Panc1 (cell line): ENCODE results near the gene PPP1R16B. TPM values are rescaled to one million over a fixed set of nuclear protein-coding genes. Genes with fewer than 3 reads are reported as not detected.

Experiments
- ATAC-seq: fragments of 200-7000 bp; cut with Tn5 transposase; 2 replicates; pipeline ENCODE4 v1.9.1; 2020; ENCODE audit warnings: mild to moderate bottlenecking, moderate library complexity
- BruUV-seq: library from RNA; stranded (reverse); fragments of 400-500 nt; replicated peaks from 2 replicates; lab custom pipeline; 2021; lab: Mats Ljungman, UMichigan
- CTCF ChIA-PET: fragments of 300-600 bp; sonication (Branson Sonifier 250); formaldehyde crosslinking; loops from one replicate; lab custom pipeline; 2022; ENCODE audit warnings: antibody characterized with exemption; lab: Charles Lee
- POLR2A ChIA-PET: fragments of 300-600 bp; sonication (Branson Sonifier 250); formaldehyde crosslinking; loops from one replicate; lab custom pipeline; 2022; ENCODE audit warnings: antibody characterized with exemption; lab: Charles Lee
- DNase-seq: peaks from one replicate; pipeline ENCODE4 v3.0.0-alpha.2; 2010; ENCODE audit warnings: low read depth, low spot score
- H3K27ac ChIP-seq: 2 replicates; pipeline ENCODE4 v1.5.1; 2011; ENCODE audit warnings: mild to moderate bottlenecking, low read length, inconsistent platforms
- H3K27me3 ChIP-seq: fragments of 200-500 bp; sonication (Bioruptor generic); 2 replicates; pipeline ENCODE4 v1.6.0; 2014; ENCODE audit warnings: low read length, inconsistent platforms; ENCODE audit not compliant: control insufficient read depth, insufficient read depth
- H3K36me3 ChIP-seq: fragments of 200-500 bp; sonication (Bioruptor generic); 2 replicates; pipeline ENCODE4 v1.5.1; 2014; ENCODE audit warnings: inconsistent platforms, mild to moderate bottlenecking, low read length, moderate library complexity; ENCODE audit not compliant: control insufficient read depth, insufficient read depth
- H3K4me1 ChIP-seq: 2 replicates; pipeline ENCODE4 v1.5.1; 2011; ENCODE audit warnings: inconsistent platforms, mild to moderate bottlenecking, low read length, moderate library complexity; ENCODE audit not compliant: control insufficient read depth, insufficient read depth
- H3K4me3 ChIP-seq, 2 experiments: 2 replicates each; pipeline ENCODE4 v1.5.1; 2011 to 2012; ENCODE audit warnings: low read depth in 2 of 2, low read length in 2 of 2, mild to moderate bottlenecking in 2 of 2, inconsistent platforms in 1 of 2, moderate library complexity in 1 of 2
- H3K9me3 ChIP-seq: fragments of 200-500 bp; sonication (Bioruptor generic); 2 replicates; pipeline ENCODE4 v1.5.1; 2014; ENCODE audit warnings: low read depth, mild to moderate bottlenecking, inconsistent platforms, low read length, moderate library complexity; ENCODE audit not compliant: control insufficient read depth, insufficient read depth
- POLR2AphosphoS5 ChIP-seq: IDR thresholded peaks from 2 replicates; pipeline ENCODE4 v1.6.1; 2012; ENCODE audit warnings: mild to moderate bottlenecking, low read depth, low read length, moderate library complexity
- SIN3A ChIP-seq: IDR thresholded peaks from 2 replicates; pipeline ENCODE4 v1.6.1; 2012; ENCODE audit warnings: low read depth, mild to moderate bottlenecking, low read length, moderate library complexity, borderline replicate concordance; ENCODE audit not compliant: insufficient read depth
- TCF7L2 ChIP-seq: IDR thresholded peaks from 2 replicates; pipeline ENCODE4 v1.6.1; 2011; ENCODE audit warnings: mild to moderate bottlenecking, low read depth, low read length, inconsistent platforms
- in situ Hi-C: cut with HindIII; loops from 2 replicates; pipeline ENCODE4 v1.10.0; 2016; ENCODE audit warnings: low sequenced_read_pairs, low pct_unique_long_range_greater_than_20kb
- intact Hi-C: fragments of 100-400 bp; cut with micrococcal nuclease; formaldehyde crosslinking; loops from one replicate; pipeline ENCODE4 v1.10.0; 2022; ENCODE audit not compliant: unreplicated experiment
- total RNA-seq: library from RNA; stranded (reverse); gene quantifications from one replicate; pipeline ENCODE4 v1.2.1, GENCODE V29; 2021; ENCODE audit not compliant: unreplicated experiment
- TF ChIP-seq, protein P1 (sequence below): fragments of 450-650 bp; IDR thresholded peaks from 2 replicates; pipeline ENCODE4 v1.5.1; 2017; ENCODE audit warnings: mild to moderate bottlenecking
- TF ChIP-seq, protein P2 (sequence below), 2 experiments: IDR thresholded peaks; 2 replicates each; pipeline ENCODE4 v1.6.1; 2011 to 2012; ENCODE audit warnings: low read depth in 2 of 2, control low read depth in 1 of 2, low read length in 1 of 2, mild to moderate bottlenecking in 1 of 2, moderate library complexity in 1 of 2; ENCODE audit not compliant: insufficient read depth in 1 of 2

PPP1R16B gene
- total RNA-seq, 1 experiment from 2014 or later: 0.92 TPM

DNA sequence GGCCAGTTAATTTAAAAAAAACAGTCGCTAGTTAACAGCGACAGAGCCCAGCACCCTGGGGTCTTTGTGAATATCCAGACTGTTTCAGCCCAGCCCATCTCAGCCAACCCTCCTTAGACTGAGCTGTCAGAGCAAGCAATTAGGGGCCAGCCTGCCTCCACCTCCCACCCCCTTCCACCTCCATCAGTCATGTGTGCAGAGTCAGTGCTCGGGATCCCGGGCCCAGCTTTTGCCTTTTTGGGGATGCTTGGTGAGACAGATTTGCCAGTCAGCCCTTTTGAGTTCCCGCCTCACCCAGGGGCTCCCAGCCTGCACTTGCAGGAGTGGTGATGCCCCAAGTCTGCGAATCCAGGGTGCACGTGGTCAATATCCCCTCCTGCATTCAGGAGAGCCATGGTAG, 114.2 kb downstream of the PPP1R16B start:
- CTCF ChIA-PET: interaction anchor here (0.6 kb wide), 1 partner anchor 14 kb away, joined by 14 read pairs; no protein-coding TSS in a partner anchor
- DNase-seq (no peak), ATAC-seq (no peak)
- TF ChIP-seq TCF7L2 (no peak), SIN3A (no peak), POLR2AphosphoS5 (no peak)
- TF ChIP-seq, protein P1, sequence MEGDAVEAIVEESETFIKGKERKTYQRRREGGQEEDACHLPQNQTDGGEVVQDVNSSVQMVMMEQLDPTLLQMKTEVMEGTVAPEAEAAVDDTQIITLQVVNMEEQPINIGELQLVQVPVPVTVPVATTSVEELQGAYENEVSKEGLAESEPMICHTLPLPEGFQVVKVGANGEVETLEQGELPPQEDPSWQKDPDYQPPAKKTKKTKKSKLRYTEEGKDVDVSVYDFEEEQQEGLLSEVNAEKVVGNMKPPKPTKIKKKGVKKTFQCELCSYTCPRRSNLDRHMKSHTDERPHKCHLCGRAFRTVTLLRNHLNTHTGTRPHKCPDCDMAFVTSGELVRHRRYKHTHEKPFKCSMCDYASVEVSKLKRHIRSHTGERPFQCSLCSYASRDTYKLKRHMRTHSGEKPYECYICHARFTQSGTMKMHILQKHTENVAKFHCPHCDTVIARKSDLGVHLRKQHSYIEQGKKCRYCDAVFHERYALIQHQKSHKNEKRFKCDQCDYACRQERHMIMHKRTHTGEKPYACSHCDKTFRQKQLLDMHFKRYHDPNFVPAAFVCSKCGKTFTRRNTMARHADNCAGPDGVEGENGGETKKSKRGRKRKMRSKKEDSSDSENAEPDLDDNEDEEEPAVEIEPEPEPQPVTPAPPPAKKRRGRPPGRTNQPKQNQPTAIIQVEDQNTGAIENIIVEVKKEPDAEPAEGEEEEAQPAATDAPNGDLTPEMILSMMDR: no peak
- TF ChIP-seq, protein P2, sequence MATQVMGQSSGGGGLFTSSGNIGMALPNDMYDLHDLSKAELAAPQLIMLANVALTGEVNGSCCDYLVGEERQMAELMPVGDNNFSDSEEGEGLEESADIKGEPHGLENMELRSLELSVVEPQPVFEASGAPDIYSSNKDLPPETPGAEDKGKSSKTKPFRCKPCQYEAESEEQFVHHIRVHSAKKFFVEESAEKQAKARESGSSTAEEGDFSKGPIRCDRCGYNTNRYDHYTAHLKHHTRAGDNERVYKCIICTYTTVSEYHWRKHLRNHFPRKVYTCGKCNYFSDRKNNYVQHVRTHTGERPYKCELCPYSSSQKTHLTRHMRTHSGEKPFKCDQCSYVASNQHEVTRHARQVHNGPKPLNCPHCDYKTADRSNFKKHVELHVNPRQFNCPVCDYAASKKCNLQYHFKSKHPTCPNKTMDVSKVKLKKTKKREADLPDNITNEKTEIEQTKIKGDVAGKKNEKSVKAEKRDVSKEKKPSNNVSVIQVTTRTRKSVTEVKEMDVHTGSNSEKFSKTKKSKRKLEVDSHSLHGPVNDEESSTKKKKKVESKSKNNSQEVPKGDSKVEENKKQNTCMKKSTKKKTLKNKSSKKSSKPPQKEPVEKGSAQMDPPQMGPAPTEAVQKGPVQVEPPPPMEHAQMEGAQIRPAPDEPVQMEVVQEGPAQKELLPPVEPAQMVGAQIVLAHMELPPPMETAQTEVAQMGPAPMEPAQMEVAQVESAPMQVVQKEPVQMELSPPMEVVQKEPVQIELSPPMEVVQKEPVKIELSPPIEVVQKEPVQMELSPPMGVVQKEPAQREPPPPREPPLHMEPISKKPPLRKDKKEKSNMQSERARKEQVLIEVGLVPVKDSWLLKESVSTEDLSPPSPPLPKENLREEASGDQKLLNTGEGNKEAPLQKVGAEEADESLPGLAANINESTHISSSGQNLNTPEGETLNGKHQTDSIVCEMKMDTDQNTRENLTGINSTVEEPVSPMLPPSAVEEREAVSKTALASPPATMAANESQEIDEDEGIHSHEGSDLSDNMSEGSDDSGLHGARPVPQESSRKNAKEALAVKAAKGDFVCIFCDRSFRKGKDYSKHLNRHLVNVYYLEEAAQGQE (IDR thresholded peaks at IDR 0.05; ENCODE audit: insufficient read depth in 1 of 2, low read depth in 2 of 2, low read length in 1 of 2): no peak
- Histone ChIP-seq H3K27ac (no peak overlapping the region), H3K36me3 (no peaks in the 10 kb centered on the region), H3K4me1 (no peaks in the 10 kb centered on the region), H3K27me3 (0 out of 2 replicates have a peak, but pooled peaks cover 2% of the 10 kb centered on the region), H3K4me3 (no peak overlapping the region), H3K9me3 (no peaks in the 10 kb centered on the region)
- in situ Hi-C loops (no loop called here), intact Hi-C loops (no loop called here)
- POLR2A ChIA-PET: interaction anchor here (0.5 kb wide), 1 partner anchor 8 kb away, joined by 3 read pairs; no protein-coding TSS in a partner anchor
- BruUV-seq: no TSS peak

DNA sequence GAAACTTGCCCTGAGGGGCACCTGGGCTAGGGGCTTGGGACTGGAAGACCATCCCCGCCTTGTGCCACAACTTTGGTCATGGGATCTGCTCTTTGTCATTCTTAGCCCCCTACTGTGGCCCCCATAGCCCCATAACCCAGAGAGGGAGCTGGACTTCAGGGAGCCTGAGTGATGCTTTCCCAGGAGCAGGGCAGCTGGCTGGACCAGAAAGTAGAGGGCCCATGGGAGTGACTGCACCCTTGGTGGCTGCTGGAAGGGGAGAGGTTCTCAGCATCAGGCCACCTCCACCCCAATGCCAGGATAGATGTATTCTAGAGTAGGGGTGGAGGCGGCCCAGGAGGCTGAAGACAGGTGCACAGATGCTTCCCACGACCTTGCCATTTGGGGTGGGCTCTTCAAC, 114.9 kb downstream of the PPP1R16B start:
- CTCF ChIA-PET: no interaction called here
- Histone ChIP-seq H3K36me3 (no peaks in the 10 kb centered on the region), H3K4me1 (no peaks in the 10 kb centered on the region), H3K27ac (no peak overlapping the region), H3K4me3 (no peak overlapping the region), H3K9me3 (no peaks in the 10 kb centered on the region), H3K27me3 (0 out of 2 replicates have a peak, but pooled peaks cover 2% of the 10 kb centered on the region)
- TF ChIP-seq, protein P2 (IDR thresholded peaks at IDR 0.05; ENCODE audit: insufficient read depth in 1 of 2, low read depth in 2 of 2, low read length in 1 of 2): no peak
- TF ChIP-seq, protein P1: no peak
- no peak for TF ChIP-seq POLR2AphosphoS5
- no peak for TF ChIP-seq TCF7L2
- TF ChIP-seq SIN3A: no peak
- DNase-seq (no peak), ATAC-seq (no peak)
- intact Hi-C loops (no loop called here), in situ Hi-C loops (no loop called here)
- POLR2A ChIA-PET: no interaction called here
- no TSS peak for BruUV-seq
